AG09309 (cell line): ENCODE data around the gene ESYT3.

Experiments
- DNase-seq: peaks from one replicate; pipeline ENCODE4 v3.0.0-alpha.2; 2010; ENCODE audit warnings: low read depth
- H3K4me3 ChIP-seq: 2 replicates; pipeline ENCODE4 v1.5.1; 2011; ENCODE audit warnings: mild to moderate bottlenecking, low read depth, low read length, moderate library complexity; ENCODE audit not compliant: control insufficient read depth
- CTCF ChIP-seq: IDR thresholded peaks from 2 replicates; pipeline ENCODE4 v1.5.1; 2011; ENCODE audit warnings: mild to moderate bottlenecking, low read depth, low read length, inconsistent platforms; ENCODE audit not compliant: insufficient read depth, control insufficient read depth; ENCODE audit errors: missing control alignments

Gene ESYT3

GRCh38 chr3:138461246-138461645 is 26.8 kb downstream of the ESYT3 start:
- no peak for TF ChIP-seq CTCF
- no peak for DNase-seq
- H3K4me3 ChIP-seq = no peak overlapping the region

- no peak for TF ChIP-seq CTCF
- no peak overlapping the region for H3K4me3 ChIP-seq
- DNase-seq = no peak
Measured at GRCh38 chr3:138461896-138462295, 27.5 kb downstream of the ESYT3 start.

DNA sequence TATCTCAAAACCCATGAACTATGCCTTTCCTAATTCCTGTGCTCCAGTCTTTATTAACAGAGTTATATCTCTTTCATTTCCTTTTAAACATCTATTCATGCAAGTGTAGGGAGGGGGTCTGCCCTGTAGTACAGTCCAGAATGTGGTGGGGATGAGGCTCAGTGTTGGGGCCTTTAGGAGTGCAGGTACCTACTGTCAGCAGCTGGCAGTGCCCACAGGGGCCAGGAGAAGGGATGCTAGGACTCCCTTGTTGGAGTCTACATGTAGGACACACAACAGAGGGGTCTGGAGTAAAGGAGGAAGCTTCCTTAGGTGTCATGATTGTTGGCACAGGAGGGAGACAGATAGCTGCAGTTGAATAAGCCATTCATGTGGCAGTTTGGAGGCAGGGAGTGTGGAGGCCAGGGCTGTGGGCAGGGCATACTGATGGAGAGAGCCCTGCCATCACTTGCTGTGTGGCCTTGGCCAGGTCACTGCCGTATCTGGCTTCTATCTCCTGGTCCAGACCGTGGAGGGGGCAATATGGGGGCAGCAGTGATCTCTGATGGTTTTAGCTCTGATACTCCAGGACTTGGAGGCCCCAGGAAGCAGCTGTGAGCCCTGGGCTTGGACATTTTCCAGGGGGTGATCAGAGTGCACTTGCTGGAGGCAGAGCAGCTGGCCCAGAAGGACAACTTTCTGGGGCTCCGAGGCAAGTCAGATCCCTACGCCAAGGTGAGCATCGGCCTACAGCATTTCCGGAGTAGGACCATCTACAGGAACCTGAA is 29.5 kb downstream of the ESYT3 start:
- TF ChIP-seq CTCF = no peak
- DNase-seq = no peak
- no peak overlapping the region for H3K4me3 ChIP-seq

DNA sequence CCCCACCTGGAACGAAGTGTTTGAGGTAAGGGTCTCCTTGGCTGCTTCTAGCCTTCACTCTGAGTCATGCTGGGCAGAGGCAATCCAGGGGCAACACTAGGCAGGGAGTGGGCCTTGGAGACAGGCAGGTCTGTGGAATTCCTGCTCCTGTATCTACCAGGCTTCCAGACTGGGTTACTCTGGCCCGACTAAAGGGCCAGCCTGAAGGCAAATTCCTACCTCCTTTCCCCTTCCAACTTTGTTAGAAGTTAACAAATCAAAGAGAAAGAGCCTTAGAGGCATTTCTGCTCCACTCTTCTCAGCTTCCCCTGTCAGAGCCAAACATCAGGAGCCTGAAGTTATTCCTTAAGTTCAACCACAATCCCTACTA is 30.1 kb downstream of the ESYT3 start:
- TF ChIP-seq CTCF = no peak
- no peak for DNase-seq
- H3K4me3 ChIP-seq = no peak overlapping the region

GRCh38 chr3:138465451-138465850 is 31.0 kb downstream of the ESYT3 start:
- no peak overlapping the region for H3K4me3 ChIP-seq
- DNase-seq = no peak
- no peak for TF ChIP-seq CTCF

DNA sequence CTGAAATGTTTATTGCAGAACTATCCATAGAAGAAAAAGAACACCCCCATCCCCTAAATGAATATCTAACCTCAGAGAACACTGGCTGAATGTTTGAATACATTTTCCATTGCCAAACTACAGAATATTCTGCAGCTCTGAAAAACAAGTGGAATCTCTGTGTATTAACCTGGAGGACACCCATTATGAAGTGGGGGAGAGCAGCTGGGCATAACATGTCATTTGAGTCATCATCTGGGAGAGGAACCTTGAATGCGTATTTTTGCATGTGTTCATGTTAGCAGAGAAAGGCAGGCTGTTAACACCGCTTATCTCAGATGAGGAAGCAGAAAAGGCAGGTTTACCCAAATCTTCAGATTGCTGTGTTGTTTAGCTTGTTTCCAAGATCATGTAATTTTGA is 31.5 kb downstream of the ESYT3 start:
- H3K4me3 ChIP-seq = no peak overlapping the region
- DNase-seq = no peak
- TF ChIP-seq CTCF = no peak
